Chondrocyte (in vitro differentiated cells): Measurements from ENCODE around the gene CEL. TPM values are rescaled to one million over a fixed set of nuclear protein-coding genes. Genes with fewer than 3 reads are reported as not detected.

Experiments used
- DNase-seq: peaks from one replicate; pipeline ENCODE4 v3.0.0; 2021; ENCODE audit warnings: mixed read lengths, low spot score
- H3K27ac Mint-ChIP-seq: one replicate; pipeline ENCODE4 v1.8.0; 2021; ENCODE audit warnings: mild to moderate bottlenecking, moderate library complexity, mixed read lengths; ENCODE audit not compliant: unreplicated experiment
- H3K27me3 Mint-ChIP-seq: 2 replicates; pipeline ENCODE4 v1.8.0; 2021; ENCODE audit warnings: low read depth, mixed read lengths
- H3K36me3 Mint-ChIP-seq: 2 replicates; pipeline ENCODE4 v1.8.0; 2021; ENCODE audit warnings: low read depth, mixed read lengths
- H3K4me1 Mint-ChIP-seq: 2 replicates; pipeline ENCODE4 v1.8.0; 2021; ENCODE audit warnings: low read depth, mild to moderate bottlenecking, mixed read lengths
- H3K4me3 Mint-ChIP-seq: one replicate; pipeline ENCODE4 v1.8.0; 2021; ENCODE audit warnings: mild to moderate bottlenecking, moderate library complexity, mixed read lengths; ENCODE audit not compliant: unreplicated experiment
- H3K9me3 Mint-ChIP-seq: 2 replicates; pipeline ENCODE4 v1.8.0; 2021; ENCODE audit warnings: low read depth, mixed read lengths
- total RNA-seq: library from RNA; stranded (reverse); gene quantifications from 3 replicates; pipeline ENCODE4 v1.2.1, GENCODE V29; 2021
- TF ChIP-seq, protein P1 (sequence below): fragments of 200-600 bp; sonication (generic); IDR thresholded peaks from 2 replicates; pipeline ENCODE4 v1.5.0; 2021; ENCODE audit warnings: antibody characterized with exemption, mild to moderate bottlenecking, moderate library complexity

CEL gene
- total RNA-seq, 1 donor from 2014 or later = 0.87 TPM

DNA sequence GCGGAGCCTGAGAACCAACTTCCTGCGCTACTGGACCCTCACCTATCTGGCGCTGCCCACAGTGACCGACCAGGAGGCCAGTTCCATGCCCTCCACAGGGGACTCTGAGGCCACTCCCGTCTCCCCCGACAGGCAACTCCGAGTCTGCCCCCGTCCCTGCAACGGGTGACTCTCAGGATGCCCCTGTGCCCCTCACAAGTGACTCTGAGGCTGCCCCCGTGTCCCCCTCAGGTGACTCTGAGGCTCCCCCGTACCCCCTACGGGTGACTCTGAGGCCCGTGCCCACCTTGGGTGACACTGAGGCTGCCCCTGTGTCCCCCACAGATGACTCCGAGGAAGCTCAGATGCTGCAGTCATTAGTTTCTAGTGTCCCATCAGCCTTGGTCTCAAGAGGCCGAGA lies 25.1 kb downstream of the CEL start:
- Mint-ChIP-seq H3K4me3 (no peak overlapping the region), H3K9me3 (no peaks in the 10 kb centered on the region), H3K4me1 (no peaks in the 10 kb centered on the region), H3K36me3 (no peaks in the 10 kb centered on the region), H3K27me3 (no peaks in the 10 kb centered on the region), H3K27ac (no peak overlapping the region)
- TF ChIP-seq, protein P1, sequence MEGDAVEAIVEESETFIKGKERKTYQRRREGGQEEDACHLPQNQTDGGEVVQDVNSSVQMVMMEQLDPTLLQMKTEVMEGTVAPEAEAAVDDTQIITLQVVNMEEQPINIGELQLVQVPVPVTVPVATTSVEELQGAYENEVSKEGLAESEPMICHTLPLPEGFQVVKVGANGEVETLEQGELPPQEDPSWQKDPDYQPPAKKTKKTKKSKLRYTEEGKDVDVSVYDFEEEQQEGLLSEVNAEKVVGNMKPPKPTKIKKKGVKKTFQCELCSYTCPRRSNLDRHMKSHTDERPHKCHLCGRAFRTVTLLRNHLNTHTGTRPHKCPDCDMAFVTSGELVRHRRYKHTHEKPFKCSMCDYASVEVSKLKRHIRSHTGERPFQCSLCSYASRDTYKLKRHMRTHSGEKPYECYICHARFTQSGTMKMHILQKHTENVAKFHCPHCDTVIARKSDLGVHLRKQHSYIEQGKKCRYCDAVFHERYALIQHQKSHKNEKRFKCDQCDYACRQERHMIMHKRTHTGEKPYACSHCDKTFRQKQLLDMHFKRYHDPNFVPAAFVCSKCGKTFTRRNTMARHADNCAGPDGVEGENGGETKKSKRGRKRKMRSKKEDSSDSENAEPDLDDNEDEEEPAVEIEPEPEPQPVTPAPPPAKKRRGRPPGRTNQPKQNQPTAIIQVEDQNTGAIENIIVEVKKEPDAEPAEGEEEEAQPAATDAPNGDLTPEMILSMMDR = no peak
- peak; percentile 32 for DNase-seq

DNA sequence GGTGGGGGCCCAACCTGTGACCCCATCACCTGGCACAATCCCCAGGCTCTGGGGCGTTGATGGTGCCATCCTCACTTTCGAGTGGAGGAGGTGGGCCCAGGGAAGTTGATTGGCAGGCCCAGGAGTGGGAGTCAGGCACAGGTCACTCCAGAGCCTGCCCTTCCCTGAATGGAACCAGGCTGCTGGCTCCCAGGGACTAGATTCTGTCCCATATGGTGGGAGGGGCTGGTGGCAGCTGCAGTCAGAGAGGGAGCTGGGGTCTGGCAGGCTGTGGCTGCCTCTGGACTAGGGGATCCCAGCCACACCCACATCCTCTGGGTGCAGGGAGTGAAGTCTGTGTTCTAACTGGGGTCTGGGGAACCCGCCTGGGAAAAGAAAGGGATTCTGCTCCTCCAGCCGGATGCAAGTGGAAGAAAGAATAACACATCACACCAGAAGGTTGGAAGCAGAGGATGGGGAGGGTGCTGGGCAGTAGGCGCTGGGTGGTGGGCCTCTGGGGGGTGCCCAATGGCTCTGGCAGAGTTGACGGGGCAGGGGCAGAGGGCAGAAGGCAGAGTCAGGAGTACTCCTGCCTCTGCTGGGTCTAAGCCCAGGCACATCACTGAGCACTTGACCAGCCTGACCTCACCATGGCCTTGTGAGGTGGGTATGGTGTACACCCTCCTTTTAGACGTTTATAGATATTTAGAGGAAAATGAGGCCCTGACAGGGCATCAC lies 25.8 kb downstream of the CEL start:
- DNase-seq = peak; percentile 59
- TF ChIP-seq, protein P1 = no peak
- Mint-ChIP-seq H3K36me3 (no peaks in the 10 kb centered on the region), H3K9me3 (no peaks in the 10 kb centered on the region), H3K4me3 (no peak overlapping the region), H3K27ac (no peak overlapping the region), H3K27me3 (no peaks in the 10 kb centered on the region), H3K4me1 (no peaks in the 10 kb centered on the region)

DNA sequence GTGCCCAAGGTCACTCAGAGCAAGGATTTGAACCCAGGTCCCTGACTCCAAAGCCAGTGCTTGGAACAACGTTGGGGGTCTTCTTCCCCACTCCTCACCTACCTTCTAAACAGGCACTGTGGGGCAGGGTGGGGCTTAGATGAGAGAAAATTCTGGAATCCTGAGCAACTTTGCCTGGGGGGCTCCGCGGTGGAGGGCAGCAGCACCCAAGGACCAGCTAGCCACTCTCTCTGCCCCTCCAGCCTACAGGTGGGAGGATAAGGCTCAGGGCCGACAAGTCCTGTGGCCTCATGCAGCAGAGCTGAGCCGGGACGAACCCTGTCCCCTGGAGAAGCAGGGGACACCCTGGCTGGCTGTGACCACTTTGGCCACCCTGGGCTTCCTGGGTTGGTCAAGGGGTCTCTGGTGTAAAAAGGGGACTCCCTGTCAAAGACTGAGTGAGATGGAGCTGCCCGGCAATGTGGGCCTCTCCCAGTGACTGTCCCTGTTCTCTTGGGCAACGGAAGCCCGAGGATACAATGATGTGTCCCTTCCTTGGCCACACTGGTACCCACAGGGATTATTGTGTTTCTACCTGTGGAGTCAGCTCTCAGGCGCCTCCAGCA lies 26.5 kb downstream of the CEL start:
- peak; percentile 73 for DNase-seq
- H3K27me3 Mint-ChIP-seq = no peaks in the 10 kb centered on the region
- TF ChIP-seq, protein P1 = no peak
- no peaks in the 10 kb centered on the region for H3K4me1 Mint-ChIP-seq
- H3K4me3 Mint-ChIP-seq = no peak overlapping the region
- H3K9me3 Mint-ChIP-seq = no peaks in the 10 kb centered on the region
- no peak overlapping the region for H3K27ac Mint-ChIP-seq
- no peaks in the 10 kb centered on the region for H3K36me3 Mint-ChIP-seq

DNA sequence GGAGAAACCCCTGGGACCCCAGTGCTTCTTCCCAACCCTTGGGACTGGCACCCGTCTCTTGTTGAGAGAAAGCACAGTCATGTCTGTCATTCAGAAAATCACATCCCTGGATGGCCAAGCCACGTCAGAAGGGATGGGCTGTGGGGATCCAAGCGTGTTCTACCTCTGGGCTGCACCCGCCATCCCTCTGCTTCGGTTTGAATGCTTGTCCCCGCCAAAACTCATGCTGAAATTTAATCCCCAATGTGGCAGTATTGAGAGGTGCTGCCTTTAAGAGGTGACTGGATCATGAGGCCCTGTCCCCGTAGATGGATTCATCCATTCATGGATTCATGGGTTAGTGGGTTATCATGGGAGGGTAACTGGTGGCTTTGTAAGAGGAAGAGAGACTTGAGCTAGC lies 27.0 kb downstream of the CEL start:
- H3K27me3 Mint-ChIP-seq = no peaks in the 10 kb centered on the region
- no peaks in the 10 kb centered on the region for H3K4me1 Mint-ChIP-seq
- DNase-seq = peak; percentile 34
- TF ChIP-seq, protein P1 = no peak
- no peak overlapping the region for H3K27ac Mint-ChIP-seq
- no peaks in the 10 kb centered on the region for H3K9me3 Mint-ChIP-seq
- no peaks in the 10 kb centered on the region for H3K36me3 Mint-ChIP-seq
- no peak overlapping the region for H3K4me3 Mint-ChIP-seq

DNA sequence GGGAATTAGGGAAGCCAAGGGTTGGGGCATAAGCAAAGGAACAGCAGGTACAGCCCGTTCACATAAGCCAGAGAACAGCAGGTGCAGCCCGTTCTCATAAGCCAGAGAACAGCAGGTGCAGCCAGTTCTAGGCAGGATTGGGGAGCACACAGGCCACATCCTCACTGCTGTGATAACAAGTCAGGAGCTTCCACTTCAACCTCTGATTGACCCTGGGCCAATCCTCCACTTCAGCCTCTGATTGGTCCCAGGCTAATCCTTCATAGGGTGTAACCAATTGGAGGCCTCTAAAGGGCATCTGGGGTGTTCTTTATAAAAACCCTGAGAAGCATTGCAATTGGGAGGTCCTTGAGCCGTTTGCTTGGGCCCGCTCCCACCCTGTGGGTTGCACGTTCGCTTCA lies 27.5 kb downstream of the CEL start:
- Mint-ChIP-seq H3K36me3 (no peaks in the 10 kb centered on the region), H3K4me3 (no peak overlapping the region), H3K27me3 (no peaks in the 10 kb centered on the region), H3K4me1 (no peaks in the 10 kb centered on the region), H3K9me3 (no peaks in the 10 kb centered on the region), H3K27ac (no peak overlapping the region)
- TF ChIP-seq, protein P1 = no peak
- peak; percentile 19 for DNase-seq
